ENCODE data around the gene RBFOX2.
A peak's percentile ranks its signal among the peaks of the same experiment; 100 is the strongest.
"Not testable (repeated sequence)": the region's sequence is repeated elsewhere in the genome, so short reads cannot be mapped to it uniquely, and the experiment has no call there.

RBFOX2 gene

GRCh38 chr22:35766654-35767580 lies 261.7 kb downstream of the RBFOX2 start:
- DNase-seq: no peak

GRCh38 chr22:35761037-35761436 lies 267.6 kb downstream of the RBFOX2 start:
- DNase-seq: peak; percentile 0

GRCh38 chr22:35758394-35758793 lies 270.2 kb downstream of the RBFOX2 start:
- no peak for DNase-seq

GRCh38 chr22:35756722-35757121 lies 271.9 kb downstream of the RBFOX2 start:
- DNase-seq: no peak

- DNase-seq: no peak
Measured at GRCh38 chr22:35754761-35755160, 273.9 kb downstream of the RBFOX2 start.

GRCh38 chr22:35752863-35753189 lies 275.8 kb downstream of the RBFOX2 start:
- DNase-seq: no peak

GRCh38 chr22:35752006-35752862 lies 276.4 kb downstream of the RBFOX2 start:
- DNase-seq: no peak

GRCh38 chr22:35749808-35750207 lies 278.8 kb downstream of the RBFOX2 start:
- DNase-seq: no peak

GRCh38 chr22:35746946-35747703 lies 281.5 kb downstream of the RBFOX2 start:
- DNase-seq: no peak

- no peak for DNase-seq
Measured at GRCh38 chr22:35746248-35746647, 282.4 kb downstream of the RBFOX2 start.

- DNase-seq: no peak
Measured at GRCh38 chr22:35743326-35743860, 285.2 kb downstream of the RBFOX2 start.

GRCh38 chr22:35742342-35743100 lies 286.1 kb downstream of the RBFOX2 start:
- no peak for DNase-seq

- no peak for DNase-seq
Measured at GRCh38 chr22:35740616-35741015, 288.0 kb downstream of the RBFOX2 start.

- DNase-seq: no peak
Measured at GRCh38 chr22:35739931-35740380, 288.7 kb downstream of the RBFOX2 start.

GRCh38 chr22:35739076-35739930 lies 289.3 kb downstream of the RBFOX2 start:
- no peak for DNase-seq

- DNase-seq: not testable (repeated sequence)
Measured at GRCh38 chr22:35737886-35738285, 290.7 kb downstream of the RBFOX2 start.

GRCh38 chr22:35736701-35737100 lies 291.9 kb downstream of the RBFOX2 start:
- no peak for DNase-seq

GRCh38 chr22:35736166-35736565 lies 292.5 kb downstream of the RBFOX2 start:
- no peak for DNase-seq

GRCh38 chr22:35735542-35735941 lies 293.1 kb downstream of the RBFOX2 start:
- no peak for DNase-seq

GRCh38 chr22:35734517-35734827 lies 294.2 kb downstream of the RBFOX2 start:
- DNase-seq: no peak
